GM20000 (cell line): ENCODE data around the gene KCNMA1.
A peak's percentile ranks its signal among the peaks of the same experiment; 100 is the strongest.

Experiments
- DNase-seq: peaks from one replicate; pipeline ENCODE4 v3.0.0; 2012; ENCODE audit warnings: low spot score
- TF ChIP-seq, protein P1 (sequence below): IDR thresholded peaks from 2 replicates; pipeline ENCODE4 v1.5.1; 2012; ENCODE audit warnings: mild to moderate bottlenecking, control low read depth; ENCODE audit errors: extremely low read depth, missing control alignments

The KCNMA1 gene

DNA sequence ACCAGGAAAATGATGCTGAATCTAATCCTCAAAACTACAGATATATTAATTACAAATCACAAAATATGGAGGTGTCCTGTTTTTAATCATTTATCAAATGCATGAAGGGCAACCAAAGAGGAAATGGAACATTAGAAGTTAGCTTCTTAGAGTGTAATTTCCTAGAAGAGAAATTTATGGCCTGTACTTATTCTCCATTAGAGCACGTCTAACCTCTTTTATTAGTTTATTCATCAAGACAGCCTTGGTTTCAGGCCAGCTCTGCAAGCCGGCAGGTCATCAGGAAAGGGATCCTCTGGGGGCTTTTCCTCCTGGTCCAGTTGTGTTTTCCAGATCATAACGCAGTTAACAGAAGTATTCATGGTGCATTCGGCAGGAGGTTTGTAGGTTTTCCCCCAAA is 517.6 kb downstream of the KCNMA1 start:
- TF ChIP-seq, protein P1, sequence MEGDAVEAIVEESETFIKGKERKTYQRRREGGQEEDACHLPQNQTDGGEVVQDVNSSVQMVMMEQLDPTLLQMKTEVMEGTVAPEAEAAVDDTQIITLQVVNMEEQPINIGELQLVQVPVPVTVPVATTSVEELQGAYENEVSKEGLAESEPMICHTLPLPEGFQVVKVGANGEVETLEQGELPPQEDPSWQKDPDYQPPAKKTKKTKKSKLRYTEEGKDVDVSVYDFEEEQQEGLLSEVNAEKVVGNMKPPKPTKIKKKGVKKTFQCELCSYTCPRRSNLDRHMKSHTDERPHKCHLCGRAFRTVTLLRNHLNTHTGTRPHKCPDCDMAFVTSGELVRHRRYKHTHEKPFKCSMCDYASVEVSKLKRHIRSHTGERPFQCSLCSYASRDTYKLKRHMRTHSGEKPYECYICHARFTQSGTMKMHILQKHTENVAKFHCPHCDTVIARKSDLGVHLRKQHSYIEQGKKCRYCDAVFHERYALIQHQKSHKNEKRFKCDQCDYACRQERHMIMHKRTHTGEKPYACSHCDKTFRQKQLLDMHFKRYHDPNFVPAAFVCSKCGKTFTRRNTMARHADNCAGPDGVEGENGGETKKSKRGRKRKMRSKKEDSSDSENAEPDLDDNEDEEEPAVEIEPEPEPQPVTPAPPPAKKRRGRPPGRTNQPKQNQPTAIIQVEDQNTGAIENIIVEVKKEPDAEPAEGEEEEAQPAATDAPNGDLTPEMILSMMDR = no peak
- DNase-seq = no peak

DNA sequence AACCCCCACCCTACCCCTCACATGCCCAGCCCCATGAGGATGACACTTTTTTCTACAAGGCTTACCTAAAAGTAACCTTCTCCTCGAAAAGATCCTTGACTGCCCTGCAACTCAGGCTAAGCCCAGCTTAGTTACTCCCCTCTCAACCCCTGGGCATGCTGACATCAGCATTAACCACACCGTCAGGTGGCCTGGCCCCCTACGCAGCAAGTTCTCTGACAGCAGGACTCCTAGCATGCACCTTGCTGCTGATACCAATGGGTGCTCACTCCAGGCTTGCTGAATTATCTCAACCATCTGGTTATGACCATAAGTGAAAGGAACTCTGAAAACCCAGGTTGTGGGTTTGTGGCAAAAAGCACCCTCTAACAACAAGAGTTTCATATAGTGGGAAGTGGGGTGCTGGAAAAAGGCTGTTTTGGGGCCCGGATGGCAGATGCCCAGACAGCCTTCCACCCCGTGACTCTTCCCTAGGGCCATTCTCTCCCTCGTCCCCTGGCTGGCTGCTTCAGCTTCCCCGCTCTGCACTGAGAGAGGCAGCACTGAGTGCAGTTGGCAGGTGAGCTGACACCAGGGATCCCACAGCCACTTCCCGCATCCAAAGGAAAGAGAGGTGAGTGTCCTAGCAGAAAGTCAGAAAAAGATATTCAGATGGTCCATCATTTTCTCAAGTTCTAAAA is 518.9 kb downstream of the KCNMA1 start:
- TF ChIP-seq, protein P1 = no peak
- no peak for DNase-seq

DNA sequence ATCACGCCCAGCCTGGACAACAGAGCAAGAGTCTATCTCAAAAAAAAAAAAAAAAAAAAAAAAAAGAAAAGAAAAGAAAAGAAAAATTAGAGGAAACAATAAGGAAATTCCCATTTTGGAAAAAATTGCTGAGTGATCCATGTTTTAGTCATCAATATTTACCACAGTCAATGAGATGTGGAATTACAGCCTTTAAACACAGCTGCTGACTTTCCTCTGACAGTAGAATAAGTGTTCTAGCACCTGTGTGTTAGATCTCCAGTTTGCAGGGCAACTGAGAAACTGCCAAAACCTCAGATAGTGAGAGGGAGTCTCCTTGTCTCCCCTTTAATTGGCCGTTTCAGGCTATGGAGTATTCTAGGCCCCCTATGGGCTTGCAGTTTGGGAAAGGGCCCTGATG is 520.1 kb downstream of the KCNMA1 start:
- no peak for DNase-seq

DNA sequence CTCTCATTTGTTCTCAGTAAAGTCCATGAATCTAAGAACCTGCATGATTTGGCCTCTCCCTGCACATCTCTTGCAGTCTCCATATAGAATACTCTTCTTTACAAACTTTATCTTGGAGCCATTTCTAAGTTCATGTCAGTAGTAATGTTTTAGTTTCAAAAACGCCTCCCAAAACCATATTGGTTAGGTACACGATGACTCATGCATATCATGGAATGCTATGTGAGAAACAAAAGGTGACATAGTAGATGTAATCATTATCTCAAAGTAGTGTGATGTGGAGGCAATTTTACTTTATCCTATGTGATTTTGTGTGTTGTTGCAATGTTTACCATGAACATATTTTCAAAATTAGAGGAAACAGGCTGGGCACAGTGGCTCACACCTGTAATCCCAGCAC is 520.7 kb downstream of the KCNMA1 start:
- no peak for DNase-seq

More for the DNA sequence above, 520.1 kb downstream of the KCNMA1 start:
- TF ChIP-seq, protein P1 = no peak

DNA sequence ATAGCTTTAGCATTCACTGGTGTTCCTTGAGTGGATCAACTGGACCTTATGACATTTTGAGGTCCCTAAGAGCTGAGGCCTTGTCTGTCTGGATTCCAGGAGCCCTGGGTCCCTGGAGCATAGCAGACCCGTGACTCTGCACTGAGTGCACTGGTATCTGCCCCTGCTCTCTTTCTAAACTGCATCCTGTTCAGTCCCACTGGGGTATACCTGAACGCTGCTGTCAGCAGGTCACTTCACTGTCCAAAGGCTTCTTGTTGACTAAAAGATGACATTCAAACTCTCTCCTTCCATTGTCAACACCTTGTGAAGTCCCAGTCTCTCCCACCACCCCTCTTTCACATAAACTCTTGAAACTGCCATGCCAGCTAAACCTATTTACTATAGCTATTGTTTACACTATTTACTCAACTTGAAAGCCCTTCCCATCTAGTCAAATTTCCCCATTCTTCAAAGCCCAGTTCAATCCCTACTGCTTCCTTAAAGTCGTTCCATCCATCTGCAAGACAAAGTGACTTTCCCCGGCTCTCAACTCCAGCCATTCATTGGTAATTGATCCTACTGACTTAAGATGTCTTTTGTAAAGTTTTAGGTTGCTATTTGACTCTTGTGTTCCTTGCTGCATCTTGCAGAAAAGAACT is 523.3 kb downstream of the KCNMA1 start:
- DNase-seq = no peak
- TF ChIP-seq, protein P1 = no peak

More for the DNA sequence above, 520.7 kb downstream of the KCNMA1 start:
- TF ChIP-seq, protein P1 = no peak

DNA sequence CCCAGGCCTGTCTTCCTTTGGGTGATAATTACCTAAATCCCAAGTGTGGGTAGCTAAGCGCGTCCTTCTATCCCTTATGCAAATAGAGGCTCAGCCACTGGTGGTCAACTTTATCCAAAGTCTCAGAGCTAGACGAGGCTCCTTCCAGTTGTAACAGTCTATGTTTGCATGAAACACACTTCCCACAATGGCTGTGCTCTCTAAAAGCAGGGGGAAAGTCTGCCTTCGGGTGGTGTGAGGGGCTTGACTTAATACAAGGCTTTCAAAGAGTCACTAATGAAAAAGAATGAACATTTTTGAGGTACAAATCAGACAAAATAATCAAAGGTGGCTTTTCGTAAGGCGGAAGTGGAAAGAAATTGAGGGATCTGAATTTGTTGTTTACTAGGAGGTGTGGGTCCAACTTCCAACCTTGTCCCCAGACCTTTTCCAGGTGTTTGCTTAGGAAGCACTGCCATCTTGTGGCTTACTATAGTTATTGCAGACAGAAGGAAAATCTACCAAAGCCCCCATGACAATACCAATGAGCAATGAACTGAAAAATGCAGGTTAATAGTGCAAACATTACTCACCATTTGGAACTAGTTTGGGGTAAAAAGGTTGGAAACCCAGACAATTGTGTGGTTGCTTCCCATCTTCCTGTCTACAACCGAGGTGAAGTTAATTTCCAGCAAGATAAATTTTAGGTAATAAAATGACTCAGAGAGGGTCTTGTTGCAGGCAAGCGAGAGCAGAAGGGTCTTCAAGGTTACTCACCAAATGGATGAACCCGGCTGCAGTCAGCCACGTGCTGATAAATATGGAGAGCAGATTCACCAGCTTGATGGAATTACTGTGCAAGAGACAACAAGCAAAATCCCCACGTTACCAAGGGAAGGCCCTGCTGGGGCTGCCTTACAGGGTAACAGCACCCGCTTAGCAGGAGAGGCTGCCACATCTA is 525.7 kb downstream of the KCNMA1 start:
- peak; percentile 54 for DNase-seq
- TF ChIP-seq, protein P1 = peak; percentile 47
